Stimulated activated CD8-positive, alpha-beta memory T cell treated with anti-CD3 and anti-CD28 coated beads, Interleukin-15, amount 100 ng/mL, for 4 hours (primary cell): ENCODE data around the gene RAP1GAP2.
"Not testable (repeated sequence)": the region's sequence is repeated elsewhere in the genome, so short reads cannot be mapped to it uniquely, and the experiment has no call there.

Experiments used
- DNase-seq, 2 donors: peaks; one replicate each; pipeline ENCODE4 v3.0.0-alpha.2; 2020; ENCODE audit warnings: low read depth in 2 of 2

The RAP1GAP2 gene

GRCh38 chr17:2965621-2966595 lies 169.7 kb downstream of the RAP1GAP2 start:
- no peak for DNase-seq

GRCh38 chr17:2967515-2967914 lies 171.3 kb downstream of the RAP1GAP2 start:
- no peak for DNase-seq

- no peak for DNase-seq
Observed at GRCh38 chr17:2971851-2972250, 175.6 kb downstream of the RAP1GAP2 start.

- no peak for DNase-seq
Observed at GRCh38 chr17:2972749-2973148, 176.5 kb downstream of the RAP1GAP2 start.

DNA sequence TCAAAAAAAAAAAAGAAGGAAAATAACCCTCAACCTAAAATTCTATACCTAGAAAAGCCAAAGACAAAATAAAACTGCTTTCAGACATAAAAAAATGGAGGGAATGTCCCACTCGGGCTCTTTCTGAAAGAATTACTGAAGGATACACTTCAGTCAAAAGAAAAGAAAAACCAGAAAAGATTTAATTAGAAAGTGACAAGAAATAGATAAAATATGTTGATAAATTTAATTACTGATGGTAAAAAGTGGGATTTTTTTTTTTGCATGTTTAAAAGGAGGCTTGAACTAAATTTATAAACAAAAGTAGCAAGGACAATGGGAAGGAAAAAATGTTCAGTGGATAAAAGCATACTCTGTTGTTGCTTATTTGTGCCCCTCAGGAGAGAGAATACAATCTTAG lies 178.1 kb downstream of the RAP1GAP2 start:
- DNase-seq = no peak

- DNase-seq = no peak
Observed at GRCh38 chr17:2975469-2975958, 179.3 kb downstream of the RAP1GAP2 start.

- no peak for DNase-seq
Observed at GRCh38 chr17:2977157-2977556, 180.9 kb downstream of the RAP1GAP2 start.

GRCh38 chr17:2978116-2978515 lies 181.9 kb downstream of the RAP1GAP2 start:
- no peak for DNase-seq

GRCh38 chr17:2978991-2979390 lies 182.8 kb downstream of the RAP1GAP2 start:
- DNase-seq = no peak

DNA sequence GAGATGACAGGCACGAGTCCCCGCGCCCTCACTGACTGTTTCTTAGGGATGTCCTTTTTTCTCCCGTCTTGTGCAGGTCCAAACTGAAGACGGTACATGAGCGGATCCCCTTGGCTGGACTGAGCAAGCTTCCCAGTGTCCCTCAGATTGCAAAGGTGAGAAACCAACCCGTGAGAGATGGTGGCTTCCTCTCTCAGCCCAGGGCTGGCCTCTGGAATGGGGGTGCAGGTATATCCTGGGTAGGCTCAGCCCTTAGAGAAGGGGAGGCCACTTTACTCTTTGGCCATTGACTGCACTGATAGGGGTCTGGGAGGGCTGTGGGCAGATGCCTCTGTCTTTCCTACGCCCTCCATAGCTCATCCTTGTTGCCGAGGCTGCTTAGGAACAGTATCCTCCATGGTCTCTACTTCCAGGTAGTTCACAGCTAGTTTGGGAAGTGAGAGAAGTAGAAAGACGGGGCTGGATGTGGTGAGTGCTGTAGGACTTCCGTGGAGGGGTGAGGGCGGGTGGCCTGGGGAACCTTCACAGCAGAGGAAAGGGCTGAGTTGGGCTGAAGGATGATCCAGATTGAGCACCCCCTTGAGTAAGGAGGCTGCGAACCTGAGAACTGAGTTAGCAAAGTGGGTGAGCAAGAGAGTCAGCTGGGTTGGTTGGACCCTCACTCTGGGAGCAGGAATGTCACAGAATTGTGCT lies 184.1 kb downstream of the RAP1GAP2 start:
- DNase-seq = no peak

- DNase-seq = no peak
Observed at GRCh38 chr17:2980904-2981246, 184.6 kb downstream of the RAP1GAP2 start.

- DNase-seq = no peak
Observed at GRCh38 chr17:2981325-2981724, 185.1 kb downstream of the RAP1GAP2 start.

DNA sequence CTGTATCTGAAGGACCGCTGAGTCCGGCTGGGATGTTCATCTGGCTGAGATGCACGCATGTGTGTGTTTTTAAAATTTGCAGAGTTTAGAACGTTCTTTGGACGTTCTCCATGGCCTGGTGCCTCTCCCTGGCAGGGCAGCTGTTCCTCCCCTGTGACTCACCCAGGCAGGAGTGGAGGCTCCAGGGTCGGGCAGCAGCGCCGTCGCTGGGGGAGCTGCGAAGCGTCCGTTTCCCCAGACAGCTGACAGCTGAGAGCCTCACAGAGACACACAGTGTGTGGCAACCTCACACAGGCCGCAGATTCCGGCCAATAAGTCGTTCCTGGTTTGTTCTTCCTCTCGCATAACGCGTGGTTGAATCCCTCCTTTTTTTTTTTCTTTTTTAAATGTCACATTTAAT lies 186.6 kb downstream of the RAP1GAP2 start:
- DNase-seq = no peak

DNA sequence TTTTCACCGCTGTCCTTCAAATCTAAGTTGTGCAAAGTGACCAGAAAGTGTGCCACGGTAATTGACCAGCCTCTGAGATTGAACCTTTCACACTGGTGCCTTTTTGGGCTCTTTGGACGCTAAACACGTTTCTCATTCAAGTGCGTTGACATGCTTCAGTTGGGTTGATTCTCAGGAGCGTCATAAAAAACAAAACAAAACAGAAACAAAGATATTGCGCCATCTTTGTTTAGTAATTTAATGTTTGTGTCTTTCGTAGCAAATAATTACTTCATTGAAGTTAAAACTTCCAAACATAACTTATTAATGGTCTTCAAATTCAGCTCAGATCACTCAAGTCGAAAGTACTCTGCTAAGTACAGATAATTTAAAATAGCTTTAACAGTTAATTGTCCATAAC lies 187.0 kb downstream of the RAP1GAP2 start:
- DNase-seq = no peak

- no peak for DNase-seq
Observed at GRCh38 chr17:2985318-2985717, 189.1 kb downstream of the RAP1GAP2 start.

DNA sequence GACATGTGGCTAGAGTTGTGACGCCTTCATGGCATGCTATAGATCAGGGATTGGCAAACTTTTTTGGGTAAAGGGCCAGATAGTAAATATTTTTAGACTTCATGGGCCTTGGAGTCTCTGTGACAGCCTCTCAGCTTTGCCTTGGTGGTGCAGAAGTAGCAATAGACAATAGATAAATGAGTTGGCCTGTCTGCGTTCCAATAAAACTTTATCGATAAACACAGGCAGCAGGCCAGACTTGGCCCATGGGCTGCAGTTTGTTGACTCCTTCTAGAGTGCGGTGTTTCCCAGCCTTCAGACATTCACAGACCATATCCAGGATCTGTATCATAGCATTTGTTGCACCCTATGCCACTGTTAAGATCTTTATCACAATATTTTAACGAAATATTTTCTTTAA lies 190.7 kb downstream of the RAP1GAP2 start:
- no peak for DNase-seq

GRCh38 chr17:2989396-2989795 lies 193.2 kb downstream of the RAP1GAP2 start:
- not testable (repeated sequence) for DNase-seq

DNA sequence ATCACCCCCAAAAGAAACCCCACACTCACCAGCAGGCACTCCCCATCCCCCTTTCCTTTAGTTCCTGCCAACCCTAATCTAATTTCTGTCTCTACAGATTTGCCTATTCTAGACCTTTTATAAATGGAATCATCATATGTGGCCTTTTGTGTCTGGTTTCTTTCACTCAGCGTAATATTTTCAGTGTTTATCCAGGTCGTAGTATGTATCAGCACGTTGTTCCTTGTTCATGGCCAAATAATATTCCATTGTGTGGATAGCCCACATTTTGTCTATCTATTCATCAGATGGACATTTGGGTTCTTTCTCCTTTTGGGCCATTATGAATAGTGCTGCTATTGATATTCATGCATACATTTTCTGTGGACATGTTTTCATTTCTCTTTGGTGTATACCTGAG lies 193.6 kb downstream of the RAP1GAP2 start:
- no peak for DNase-seq

GRCh38 chr17:2990396-2990795 lies 194.2 kb downstream of the RAP1GAP2 start:
- no peak for DNase-seq

DNA sequence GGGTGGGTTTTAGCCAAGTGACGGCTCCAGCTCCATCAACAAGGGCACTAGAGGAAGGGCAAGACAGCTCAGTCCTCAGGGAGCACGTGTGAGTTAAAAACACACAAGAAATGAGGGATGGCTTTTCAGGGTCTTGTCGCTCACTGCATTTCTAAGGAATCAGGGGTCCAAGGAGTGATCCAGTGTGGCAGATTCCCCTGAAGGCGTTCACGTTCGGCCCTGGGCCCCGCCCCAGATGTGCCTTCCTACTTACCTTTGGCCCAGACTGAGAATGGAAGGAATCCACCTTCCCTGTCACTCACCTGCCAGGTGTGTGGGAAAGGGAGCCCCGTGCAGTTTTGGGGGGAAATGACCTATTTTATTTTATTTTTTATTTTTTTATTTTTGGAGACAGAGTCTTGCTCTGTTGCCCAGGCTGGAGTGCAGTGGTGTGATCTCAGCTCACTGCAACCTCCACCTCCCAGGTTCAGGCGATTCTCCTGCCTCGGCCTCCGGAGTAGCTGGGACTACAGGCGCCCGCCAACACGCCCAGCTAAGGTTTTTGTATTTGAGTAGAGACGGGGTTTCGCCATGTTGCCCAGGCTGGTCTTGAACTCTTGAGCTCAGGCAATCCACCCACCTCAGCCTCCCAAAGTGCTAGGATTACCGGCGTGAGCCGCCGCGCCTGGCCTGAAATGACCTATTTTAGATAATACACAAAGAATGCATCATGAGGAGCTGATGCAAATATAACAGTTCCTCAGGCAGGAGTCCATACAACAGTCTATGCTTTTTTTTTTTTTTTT lies 195.3 kb downstream of the RAP1GAP2 start:
- DNase-seq = not testable (repeated sequence)

- DNase-seq = no peak
Observed at GRCh38 chr17:2994441-2994840, 198.2 kb downstream of the RAP1GAP2 start.

GRCh38 chr17:2995377-2995776 lies 199.1 kb downstream of the RAP1GAP2 start:
- DNase-seq = no peak
